A549 treated with DMSO at 1 μM for 4 hours (cell line): ENCODE results near the gene BET1L. TPM values are rescaled to one million over a fixed set of nuclear protein-coding genes. Genes with fewer than 3 reads are reported as not detected.

Experiments used
- total RNA-seq: library from RNA; stranded (reverse); fragments of 200-300 nt; extraction: Qiagen RNA extraction; gene quantifications from 5 replicates; pipeline ENCODE4 v1.2.3, GENCODE V29; 2022; ENCODE audit warnings: low read depth

BET1L gene
- 44.8 to 49.3 TPM (median 46.7 TPM) in 5 replicates for total RNA-seq

GRCh38 chr11:207208-207862 is at the start of gene BET1L, which contains the start of gene RIC8A:
BET1L (minus strand) TSS chr11:207399; CDS start chr11:207321, 78 bp downstream.
RIC8A (plus strand) TSS chr11:207708; CDS start chr11:208855, 1,147 bp downstream.

GRCh38 chr11:236774-237767 is 29.9 kb upstream of the BET1L start, which contains the start of gene PSMD13:
PSMD13 (plus strand) TSS chr11:236976; CDS start chr11:237050, 74 bp downstream.

GRCh38 chr11:235997-236773 is 29.0 kb upstream of the BET1L start, which contains the start of gene SIRT3:
SIRT3 (minus strand) TSS chr11:236342; CDS start chr11:236328, 14 bp downstream.

GRCh38 chr11:192674-193128 is 14.5 kb downstream of the BET1L start, which contains the start of gene SCGB1C1:
SCGB1C1 (plus strand) TSS chr11:193078; CDS start chr11:193100, 22 bp downstream.

Other genes starting within 250 kb of the BET1L start
- gene SCGB1C1, start 14.3 kb downstream of the BET1L start, total RNA-seq = not detected in 5 replicates
- 107 to 133 TPM (median 117 TPM) in 5 replicates for gene RIC8A, start 309 bp upstream of the BET1L start, total RNA-seq
- gene SIRT3, start 28.9 kb upstream of the BET1L start, total RNA-seq = 15.5 to 20.5 TPM (median 18.7 TPM) in 5 replicates
- 170 to 204 TPM (median 173 TPM) in 5 replicates for gene PSMD13, start 29.6 kb upstream of the BET1L start, total RNA-seq
- not detected in 5 replicates for gene NLRP6, start 71.0 kb upstream of the BET1L start, total RNA-seq
- gene PGGHG, start 81.7 kb upstream of the BET1L start, total RNA-seq = 6.9 to 13.3 TPM (median 12.1 TPM) in 5 replicates
- gene IFITM5, start 92.1 kb upstream of the BET1L start, total RNA-seq = not detected in 5 replicates
- 48.8 to 60.8 TPM (median 58.8 TPM) in 5 replicates for gene IFITM2, start 100.4 kb upstream of the BET1L start, total RNA-seq
- gene IFITM1, start 106.6 kb upstream of the BET1L start, total RNA-seq = 0.24 to 1.0 TPM (median 0.52 TPM) in 5 replicates
- gene IFITM3, start 113.5 kb upstream of the BET1L start, total RNA-seq = 22.6 to 30.1 TPM (median 28.1 TPM) in 5 replicates
- 12.3 to 21.3 TPM (median 16.7 TPM) in 5 replicates for gene B4GALNT4, start 162.1 kb upstream of the BET1L start, total RNA-seq
- gene PKP3, start 186.8 kb upstream of the BET1L start, total RNA-seq = 31.8 to 41.0 TPM (median 36.8 TPM) in 5 replicates
- gene SIGIRR, start 207.6 kb upstream of the BET1L start, total RNA-seq = 68.0 to 93.2 TPM (median 84.7 TPM) in 5 replicates
- 0.52 to 1.3 TPM (median 0.62 TPM) in 5 replicates for gene ANO9, start 234.6 kb upstream of the BET1L start, total RNA-seq
- 32.2 to 50.9 TPM (median 44.1 TPM) in 5 replicates for gene PTDSS2, start 242.9 kb upstream of the BET1L start, total RNA-seq